A549 (cell line): ENCODE data around the gene GPR15LG.

ENCODE experiments used
- EHF ChIP-seq: fragments of 250-450 bp; sonication (Bioruptor Pico); IDR thresholded peaks from 2 replicates; pipeline ENCODE4 v1.5.0; 2020; ENCODE audit warnings: mild to moderate bottlenecking
- ELK1 ChIP-seq: fragments of 150-350 bp; IDR thresholded peaks from 2 replicates; pipeline ENCODE4 v1.6.1; 2014; ENCODE audit warnings: low read depth, mild to moderate bottlenecking, low read length
- MAFK ChIP-seq: fragments of 450-650 bp; IDR thresholded peaks from 2 replicates; pipeline ENCODE4 v1.6.1; 2014; ENCODE audit not compliant: partially characterized antibody
- MAX ChIP-seq: IDR thresholded peaks from 2 replicates; pipeline ENCODE4 v1.6.1; 2012
- MAZ ChIP-seq: fragments of 150-350 bp; IDR thresholded peaks from 2 replicates; pipeline ENCODE4 v1.6.1; 2014; ENCODE audit warnings: antibody characterized with exemption, low read depth, low read length, borderline replicate concordance
- NR3C1 ChIP-seq: fragments of >200 bp; sonication (Bioruptor Twin); formaldehyde crosslinking; IDR thresholded peaks from 3 replicates; pipeline ENCODE4 v1.6.1; 2017
- POLR2A ChIP-seq: IDR thresholded peaks from 2 replicates; pipeline ENCODE4 v1.6.1; 2012; ENCODE audit warnings: mild to moderate bottlenecking, low read length
- POLR2AphosphoS2 ChIP-seq: conservative IDR thresholded peaks from 2 replicates; pipeline ENCODE4 v1.6.1; 2012; ENCODE audit warnings: low read length, improper control_type of control experiment, inconsistent platforms
- RAD21 ChIP-seq, 2 experiments: fragments of >200 bp in 1 of 2; sonication (Bioruptor Twin) in 1 of 2; formaldehyde crosslinking in 1 of 2; IDR thresholded peaks in 1 of 2; conservative IDR thresholded peaks in 1 of 2; 2 replicates in 1 of 2; 3 replicates in 1 of 2; pipeline ENCODE4 v1.6.1; 2012 to 2018; ENCODE audit warnings: inconsistent platforms in 1 of 2
- REST ChIP-seq: fragments of 200-600 bp; sonication (generic); IDR thresholded peaks from 2 replicates; pipeline ENCODE4 v1.6.1; 2016; ENCODE audit warnings: antibody characterized with exemption, mild to moderate bottlenecking, moderate library complexity
- SMC3 ChIP-seq: fragments of >200 bp; sonication (Bioruptor Twin); formaldehyde crosslinking; IDR thresholded peaks from 3 replicates; pipeline ENCODE4 v1.6.1; 2018; ENCODE audit warnings: inconsistent platforms
- ZNF302 ChIP-seq: fragments of 250-450 bp; sonication (Bioruptor Pico); IDR thresholded peaks from 2 replicates; pipeline ENCODE4 v1.9.0; 2021; ENCODE audit warnings: inconsistent platforms, mild to moderate bottlenecking, moderate library complexity
- TF ChIP-seq, protein P1 (sequence below): fragments of >200 bp; sonication (Bioruptor Twin); formaldehyde crosslinking; IDR thresholded peaks from 3 replicates; pipeline ENCODE4 v1.5.1; 2016
- TF ChIP-seq, protein P2 (sequence below): fragments of 250-450 bp; sonication (Bioruptor Pico); IDR thresholded peaks from 2 replicates; pipeline ENCODE4 v1.5.0; 2021; ENCODE audit warnings: mild to moderate bottlenecking, moderate library complexity, borderline replicate concordance

- TF ChIP-seq MAX (no peak), POLR2AphosphoS2 (no peak), ZNF302 (CRISPR knock-in tag) (no peak), POLR2A (no peak), SMC3 (no peak), NR3C1 (no peak), EHF (no peak), ELK1 (no peak), REST (no peak), MAFK (no peak), MAZ (no peak), RAD21 (conservative IDR thresholded peaks at IDR 0.05 in 1 of 2, IDR thresholded peaks at IDR 0.05 in 1 of 2) (no peak)
- TF ChIP-seq, protein P1, sequence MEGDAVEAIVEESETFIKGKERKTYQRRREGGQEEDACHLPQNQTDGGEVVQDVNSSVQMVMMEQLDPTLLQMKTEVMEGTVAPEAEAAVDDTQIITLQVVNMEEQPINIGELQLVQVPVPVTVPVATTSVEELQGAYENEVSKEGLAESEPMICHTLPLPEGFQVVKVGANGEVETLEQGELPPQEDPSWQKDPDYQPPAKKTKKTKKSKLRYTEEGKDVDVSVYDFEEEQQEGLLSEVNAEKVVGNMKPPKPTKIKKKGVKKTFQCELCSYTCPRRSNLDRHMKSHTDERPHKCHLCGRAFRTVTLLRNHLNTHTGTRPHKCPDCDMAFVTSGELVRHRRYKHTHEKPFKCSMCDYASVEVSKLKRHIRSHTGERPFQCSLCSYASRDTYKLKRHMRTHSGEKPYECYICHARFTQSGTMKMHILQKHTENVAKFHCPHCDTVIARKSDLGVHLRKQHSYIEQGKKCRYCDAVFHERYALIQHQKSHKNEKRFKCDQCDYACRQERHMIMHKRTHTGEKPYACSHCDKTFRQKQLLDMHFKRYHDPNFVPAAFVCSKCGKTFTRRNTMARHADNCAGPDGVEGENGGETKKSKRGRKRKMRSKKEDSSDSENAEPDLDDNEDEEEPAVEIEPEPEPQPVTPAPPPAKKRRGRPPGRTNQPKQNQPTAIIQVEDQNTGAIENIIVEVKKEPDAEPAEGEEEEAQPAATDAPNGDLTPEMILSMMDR = no peak
- TF ChIP-seq, protein P2, sequence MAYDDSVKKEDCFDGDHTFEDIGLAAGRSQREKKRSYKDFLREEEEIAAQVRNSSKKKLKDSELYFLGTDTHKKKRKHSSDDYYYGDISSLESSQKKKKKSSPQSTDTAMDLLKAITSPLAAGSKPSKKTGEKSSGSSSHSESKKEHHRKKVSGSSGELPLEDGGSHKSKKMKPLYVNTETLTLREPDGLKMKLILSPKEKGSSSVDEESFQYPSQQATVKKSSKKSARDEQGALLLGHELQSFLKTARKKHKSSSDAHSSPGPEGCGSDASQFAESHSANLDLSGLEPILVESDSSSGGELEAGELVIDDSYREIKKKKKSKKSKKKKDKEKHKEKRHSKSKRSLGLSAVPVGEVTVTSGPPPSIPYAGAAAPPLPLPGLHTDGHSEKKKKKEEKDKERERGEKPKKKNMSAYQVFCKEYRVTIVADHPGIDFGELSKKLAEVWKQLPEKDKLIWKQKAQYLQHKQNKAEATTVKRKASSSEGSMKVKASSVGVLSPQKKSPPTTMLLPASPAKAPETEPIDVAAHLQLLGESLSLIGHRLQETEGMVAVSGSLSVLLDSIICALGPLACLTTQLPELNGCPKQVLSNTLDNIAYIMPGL (CRISPR knock-in tag) = no peak
Observed at GRCh38 chr10:84160663-84161362, 12.8 kb upstream of the GPR15LG start.
